ENCODE measurements around the gene BLTP3B.

Gene BLTP3B

GRCh38 chr12:100138803-100139098 is 3.9 kb downstream of the BLTP3B start:
- TF ChIP-seq CTCF (IDR thresholded peaks at IDR 0.05), result no peak

- peak; percentile 60 for TF ChIP-seq CTCF (IDR thresholded peaks at IDR 0.05)
Observed at GRCh38 chr12:100138048-100138802, 4.4 kb downstream of the BLTP3B start.

- TF ChIP-seq CTCF (IDR thresholded peaks at IDR 0.05), result no peak
Observed at GRCh38 chr12:100133200-100133599, 9.5 kb downstream of the BLTP3B start.

- peak; percentile 11; the same call in 1 of the 2 replicates for TF ChIP-seq CTCF (IDR thresholded peaks at IDR 0.05)
Observed at GRCh38 chr12:100128512-100128908, 14.2 kb downstream of the BLTP3B start.

- TF ChIP-seq CTCF (IDR thresholded peaks at IDR 0.05), result no peak
Observed at GRCh38 chr12:100127766-100128511, 14.7 kb downstream of the BLTP3B start.

- no peak for TF ChIP-seq CTCF (IDR thresholded peaks at IDR 0.05)
Observed at GRCh38 chr12:100123316-100124095, 19.2 kb downstream of the BLTP3B start.

GRCh38 chr12:100120355-100120754 is 22.3 kb downstream of the BLTP3B start:
- TF ChIP-seq CTCF (IDR thresholded peaks at IDR 0.05), result no peak
